GM04504 (cell line): ENCODE results near the gene PFKFB1.

Source experiments
- DNase-seq: peaks from one replicate; pipeline ENCODE4 v3.0.0-alpha.2; 2012; ENCODE audit warnings: low read depth

PFKFB1 gene

GRCh38 chrX:54994099-54994498 is at the start of gene PFKFB1:
PFKFB1 (minus strand) TSS chrX:54994188; CDS start chrX:54994007, 181 bp downstream.
- DNase-seq: no peak

- no peak for DNase-seq
Measured at GRCh38 chrX:55041514-55041913, 47.5 kb upstream of the PFKFB1 start.

GRCh38 chrX:55039471-55039870 is 45.5 kb upstream of the PFKFB1 start:
- peak; percentile 4 for DNase-seq

- no peak for DNase-seq
Measured at GRCh38 chrX:55033429-55033828, 39.4 kb upstream of the PFKFB1 start.

GRCh38 chrX:55030271-55031205 is 36.5 kb upstream of the PFKFB1 start, which contains the start of gene ALAS2:
ALAS2 (minus strand) TSS chrX:55030977; CDS start chrX:55026000, 4,977 bp downstream.
- no peak for DNase-seq

GRCh38 chrX:55029291-55029690 is 35.3 kb upstream of the PFKFB1 start:
- DNase-seq: no peak

- DNase-seq: no peak
Measured at GRCh38 chrX:55028611-55029010, 34.6 kb upstream of the PFKFB1 start.

GRCh38 chrX:55028040-55028439 is 34.1 kb upstream of the PFKFB1 start:
- no peak for DNase-seq

GRCh38 chrX:55026840-55027239 is 32.9 kb upstream of the PFKFB1 start:
- no peak for DNase-seq

- no peak for DNase-seq
Measured at GRCh38 chrX:55026143-55026542, 32.2 kb upstream of the PFKFB1 start.

GRCh38 chrX:55014897-55015299 is 20.9 kb upstream of the PFKFB1 start:
- DNase-seq: no peak

- DNase-seq: no peak
Measured at GRCh38 chrX:55011294-55011693, 17.3 kb upstream of the PFKFB1 start.

- DNase-seq: peak; percentile 21
Measured at GRCh38 chrX:55008571-55009358, 14.8 kb upstream of the PFKFB1 start.

- DNase-seq: peak; percentile 38
Measured at GRCh38 chrX:55007656-55008055, 13.7 kb upstream of the PFKFB1 start.

- no peak for DNase-seq
Measured at GRCh38 chrX:55006827-55007621, 13.0 kb upstream of the PFKFB1 start.

- DNase-seq: no peak
Measured at GRCh38 chrX:55005256-55005655, 11.3 kb upstream of the PFKFB1 start.

- no peak for DNase-seq
Measured at GRCh38 chrX:55004231-55004630, 10.2 kb upstream of the PFKFB1 start.

- DNase-seq: peak; percentile 69
Measured at GRCh38 chrX:54999717-55000598, 6.0 kb upstream of the PFKFB1 start, which contains the start of gene APEX2. APEX2 (plus strand) TSS chrX:55000363; CDS start chrX:55000423, 60 bp downstream.

- no peak for DNase-seq
Measured at GRCh38 chrX:54995621-54996020, 1.6 kb upstream of the PFKFB1 start.

GRCh38 chrX:54994668-54995351 is 822 bp upstream of the PFKFB1 start:
- DNase-seq: no peak
